ENCODE results near the gene MUL1. TPM values are rescaled to one million over a fixed set of nuclear protein-coding genes. Genes with fewer than 3 reads are reported as not detected.

The MUL1 gene
- polyA plus RNA-seq, 2 of the 4 experiments (the other 2 are of a cell fraction) = 20.0 to 24.5 TPM

GRCh38 chr1:20483098-20483832 is 24.7 kb downstream of the MUL1 start:
- peak overlapping the region; percentile 98 to 99 for H3K27ac ChIP-seq
- peak overlapping the region; percentile 95 for H3K4me3 ChIP-seq
- no peak for DNase-seq (ENCODE audit: low read depth in 1 of 2, low spot score in 1 of 2)
- no peak for ATAC-seq
- WGBS (ENCODE audit: missing lambda C conversion rate) = 20% methylated on average over 16 of the region's 16 CpGs
- H3K9me3 ChIP-seq = no peaks in the 10 kb centered on the region
- peak overlapping the region; percentile 86 for H3K4me2 ChIP-seq
- ChIA-PET POLR2A (interaction anchor here (3.4 kb wide), 1 partner anchor 10 kb away, joined by 21 read pairs; no protein-coding TSS in a partner anchor), CTCF (interaction anchor here (0.9 to 4.7 kb wide), 14 partner anchors 9 to 270 kb away, joined by 3 to 28 read pairs (median 4); no protein-coding TSS in a partner anchor)
- no peak for TF ChIP-seq RFX5 (IDR thresholded peaks at IDR 0.05)
- peak; percentile 66 to 85; a peak in 3 of 4 replicates for TF ChIP-seq CEBPB (IDR thresholded peaks at IDR 0.05)
- no peak for TF ChIP-seq FOSB (CRISPR knock-in tag; IDR thresholded peaks at IDR 0.05)
- no peak for FAIRE-seq
- H3K4me1 ChIP-seq = peaks cover 52% of the 10 kb centered on the region

GRCh38 chr1:20481643-20482498 is 26.1 kb downstream of the MUL1 start:
- CTCF ChIA-PET = interaction anchor here (1.1 to 4.7 kb wide), 4 partner anchors 12 to 269 kb away, joined by 3 to 28 read pairs (median 10); no protein-coding TSS in a partner anchor
- no peak for FAIRE-seq
- 37% methylated on average over 9 of the region's 10 CpGs for WGBS (ENCODE audit: missing lambda C conversion rate)

DNA sequence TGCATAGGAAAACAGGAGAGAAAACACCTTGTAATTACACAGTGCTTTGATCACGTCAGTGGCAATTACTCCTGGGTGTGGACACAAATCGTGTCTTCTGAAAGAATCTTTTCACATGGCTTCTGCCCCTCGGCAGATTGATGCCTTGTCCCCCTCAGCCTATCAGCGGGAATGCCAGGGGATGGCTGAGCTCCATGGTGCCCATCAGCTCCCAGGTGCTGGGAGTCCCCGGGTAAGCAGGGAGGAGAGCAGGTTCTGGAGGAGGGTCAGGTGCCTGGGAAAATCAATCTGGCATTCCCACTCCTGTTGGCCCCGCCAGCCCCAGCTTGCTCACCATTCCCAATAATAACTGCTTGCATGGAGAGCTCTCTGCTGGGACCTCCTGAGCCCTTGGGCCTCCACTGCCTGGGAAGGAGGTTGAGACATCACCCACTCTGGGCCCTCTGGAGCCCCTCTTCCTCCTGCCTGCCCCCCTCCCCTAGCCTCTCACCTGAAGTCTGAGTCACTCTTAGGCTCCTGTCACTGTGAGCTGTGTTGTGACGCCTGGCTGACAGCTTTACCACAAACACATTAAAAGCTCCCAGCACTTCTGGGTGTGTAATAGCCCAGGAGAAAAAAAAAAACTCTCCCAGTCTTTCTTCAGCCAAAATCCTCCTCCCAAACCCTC is 26.9 kb downstream of the MUL1 start:
- ATAC-seq = peak in 1 of 2 experiments; percentile 9; a peak in 3 of 6 replicates
- H3K4me2 ChIP-seq = peak overlapping the region; percentile 86
- H3K27ac ChIP-seq = peak overlapping the region; percentile 98 to 99
- peaks cover 65% of the 10 kb centered on the region for H3K4me1 ChIP-seq
- no peak for DNase-seq (ENCODE audit: low read depth in 1 of 2, low spot score in 1 of 2)
- peak overlapping the region; percentile 19; the same call in 1 of the 3 replicates for H3K4me3 ChIP-seq
- POLR2A ChIA-PET = no interaction called here
- FAIRE-seq = no peak
- CTCF ChIA-PET = interaction anchor here (0.8 to 3.7 kb wide), 4 partner anchors 13 to 1139 kb away, joined by 3 to 17 read pairs (median 4); no protein-coding TSS in a partner anchor
- no peaks in the 10 kb centered on the region for H3K9me3 ChIP-seq
- TF ChIP-seq SMC3 (IDR thresholded peaks at IDR 0.05) = no peak
- TF ChIP-seq EP300 (IDR thresholded peaks at IDR 0.05) = no peak
- TF ChIP-seq GATA3 (IDR thresholded peaks at IDR 0.05; ENCODE audit: borderline replicate concordance) = no peak
- TF ChIP-seq, protein P1, sequence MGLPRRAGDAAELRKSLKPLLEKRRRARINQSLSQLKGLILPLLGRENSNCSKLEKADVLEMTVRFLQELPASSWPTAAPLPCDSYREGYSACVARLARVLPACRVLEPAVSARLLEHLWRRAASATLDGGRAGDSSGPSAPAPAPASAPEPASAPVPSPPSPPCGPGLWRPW (IDR thresholded peaks at IDR 0.05) = no peak
- TF ChIP-seq ZNF302 (CRISPR knock-in tag; IDR thresholded peaks at IDR 0.05) = no peak
- no peak for TF ChIP-seq KDM5A (IDR thresholded peaks at IDR 0.05)
- TF ChIP-seq, protein P2, sequence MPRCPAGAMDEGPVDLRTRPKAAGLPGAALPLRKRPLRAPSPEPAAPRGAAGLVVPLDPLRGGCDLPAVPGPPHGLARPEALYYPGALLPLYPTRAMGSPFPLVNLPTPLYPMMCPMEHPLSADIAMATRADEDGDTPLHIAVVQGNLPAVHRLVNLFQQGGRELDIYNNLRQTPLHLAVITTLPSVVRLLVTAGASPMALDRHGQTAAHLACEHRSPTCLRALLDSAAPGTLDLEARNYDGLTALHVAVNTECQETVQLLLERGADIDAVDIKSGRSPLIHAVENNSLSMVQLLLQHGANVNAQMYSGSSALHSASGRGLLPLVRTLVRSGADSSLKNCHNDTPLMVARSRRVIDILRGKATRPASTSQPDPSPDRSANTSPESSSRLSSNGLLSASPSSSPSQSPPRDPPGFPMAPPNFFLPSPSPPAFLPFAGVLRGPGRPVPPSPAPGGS (IDR thresholded peaks at IDR 0.05) = no peak
- no peak for TF ChIP-seq FOSB (CRISPR knock-in tag; IDR thresholded peaks at IDR 0.05)
- TF ChIP-seq ZSCAN20 (CRISPR knock-in tag; IDR thresholded peaks at IDR 0.05) = no peak
- no peak for TF ChIP-seq E2F6 (IDR thresholded peaks at IDR 0.05; ENCODE audit: borderline replicate concordance, low read depth)
- no peak for TF ChIP-seq ZC3H11A (IDR thresholded peaks at IDR 0.05)
- no peak for TF ChIP-seq ELK1 (IDR thresholded peaks at IDR 0.05; ENCODE audit: low read depth, low read length)
- TF ChIP-seq CHD4 (IDR thresholded peaks at IDR 0.05; ENCODE audit: borderline replicate concordance) = no peak
- TF ChIP-seq FOXS1 (CRISPR knock-in tag; IDR thresholded peaks at IDR 0.05) = no peak
- no peak for TF ChIP-seq CTCF (IDR thresholded peaks at IDR 0.05)
- WGBS (ENCODE audit: missing lambda C conversion rate) = 15% methylated on average over 6 of the region's 7 CpGs

More at GRCh38 chr1:20481643-20482498, 26.1 kb downstream of the MUL1 start:
- peak overlapping the region; percentile 98 to 99 for H3K27ac ChIP-seq
- ATAC-seq (no peak), DNase-seq (ENCODE audit: low read depth in 1 of 2, low spot score in 1 of 2) (no peak)
- peaks cover 60% of the 10 kb centered on the region for H3K4me1 ChIP-seq
- H3K9me3 ChIP-seq = no peaks in the 10 kb centered on the region
- no peak for TF ChIP-seq FOXS1 (CRISPR knock-in tag; IDR thresholded peaks at IDR 0.05)
- 0 out of 5 replicates have a peak, but pooled peaks of 1 of the 2 experiments have one; percentile 27 for TF ChIP-seq JUN (IDR thresholded peaks at IDR 0.05)
- TF ChIP-seq FOSB (CRISPR knock-in tag; IDR thresholded peaks at IDR 0.05) = no peak
- TF ChIP-seq HOXA7 (CRISPR knock-in tag; IDR thresholded peaks at IDR 0.05) = peak; percentile 53; the same call in 1 of the 2 replicates
- no peak for TF ChIP-seq EHMT2 (IDR thresholded peaks at IDR 0.05; ENCODE audit: low read depth)
- TF ChIP-seq HEYL (CRISPR knock-in tag; IDR thresholded peaks at IDR 0.05) = no peak
- H3K4me2 ChIP-seq = peak overlapping the region; percentile 86
- POLR2A ChIA-PET = no interaction called here
- H3K4me3 ChIP-seq = peak overlapping the region; percentile 95; the same call in 1 of the 3 replicates

Data from A549 (cell line).